HG03565 (cell line): Measurements from ENCODE around the gene ABCA6.
"Not testable (repeated sequence)": the region's sequence is repeated elsewhere in the genome, so short reads cannot be mapped to it uniquely, and the experiment has no call there.

ENCODE experiments used
- ATAC-seq: cut with Tn5 transposase; IDR thresholded peaks from one replicate; pipeline ENCODE4 v1.9.1; 2021; ENCODE audit warnings: mild to moderate bottlenecking, moderate library complexity; ENCODE audit not compliant: unreplicated experiment

Gene ABCA6

GRCh38 chr17:69073392-69073791 lies 68.3 kb downstream of the ABCA6 start:
- not testable (repeated sequence) for ATAC-seq

DNA sequence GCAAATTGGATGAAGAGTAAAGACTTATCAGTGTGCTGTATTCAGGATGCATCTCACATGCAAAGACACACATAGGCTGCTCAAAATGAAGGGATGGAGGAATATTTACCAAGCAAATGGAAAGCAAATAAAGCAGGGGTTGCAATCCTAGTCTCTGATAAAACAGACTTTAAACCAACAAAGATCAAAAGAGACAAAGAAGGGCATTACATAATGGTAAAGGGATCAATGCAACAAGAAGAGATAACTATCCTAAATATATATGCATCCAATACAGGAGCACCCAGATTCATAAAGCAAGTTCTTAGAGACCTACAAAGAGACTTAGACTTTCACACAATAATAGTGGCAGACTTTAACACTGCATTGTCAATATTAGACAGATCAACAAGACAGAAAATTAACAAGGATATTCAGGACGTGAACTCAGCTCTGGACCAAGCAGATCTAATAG lies 68.9 kb downstream of the ABCA6 start:
- not testable (repeated sequence) for ATAC-seq

- not testable (repeated sequence) for ATAC-seq
Observed at GRCh38 chr17:69071233-69071586, 70.5 kb downstream of the ABCA6 start.

- ATAC-seq: not testable (repeated sequence)
Observed at GRCh38 chr17:69070378-69071232, 71.1 kb downstream of the ABCA6 start.

GRCh38 chr17:69069226-69069750 lies 72.4 kb downstream of the ABCA6 start:
- ATAC-seq: no peak

DNA sequence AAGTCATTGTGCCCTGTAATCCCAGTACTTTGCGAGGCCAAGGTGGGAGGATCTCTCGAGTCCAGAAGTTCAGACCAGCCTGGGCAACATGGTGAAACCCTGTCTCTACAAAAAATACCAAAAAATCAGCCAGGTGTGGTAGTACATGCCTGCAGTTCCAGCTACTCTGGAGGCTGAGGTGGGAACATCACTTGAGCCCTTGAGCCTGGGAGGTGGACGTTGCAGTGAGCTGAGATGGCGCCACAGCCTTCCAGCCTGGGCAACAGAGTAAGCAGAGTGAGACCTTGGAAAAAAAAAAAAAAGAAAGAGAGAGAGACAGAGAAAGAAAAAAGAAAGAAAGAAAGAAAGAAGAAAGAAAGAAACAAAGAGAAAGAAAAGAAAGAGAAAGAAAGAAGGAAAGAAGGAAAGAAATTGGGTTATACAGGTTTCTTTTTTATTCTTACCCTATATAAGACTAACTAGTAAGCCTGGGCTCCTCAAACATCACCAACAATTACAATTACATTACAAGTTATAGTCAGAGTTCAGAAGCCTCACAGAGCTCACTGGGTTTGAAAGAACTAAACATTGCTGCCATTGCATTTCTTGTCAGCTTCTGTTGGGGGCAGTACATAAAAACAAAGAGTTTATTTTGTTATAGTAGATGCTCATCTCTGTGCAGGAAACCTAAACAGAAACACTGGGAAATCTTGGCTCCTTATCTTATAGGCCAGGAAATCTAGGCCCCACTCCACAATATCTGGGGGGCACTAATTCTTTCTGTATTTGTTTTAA lies 74.2 kb downstream of the ABCA6 start:
- ATAC-seq: no peak

DNA sequence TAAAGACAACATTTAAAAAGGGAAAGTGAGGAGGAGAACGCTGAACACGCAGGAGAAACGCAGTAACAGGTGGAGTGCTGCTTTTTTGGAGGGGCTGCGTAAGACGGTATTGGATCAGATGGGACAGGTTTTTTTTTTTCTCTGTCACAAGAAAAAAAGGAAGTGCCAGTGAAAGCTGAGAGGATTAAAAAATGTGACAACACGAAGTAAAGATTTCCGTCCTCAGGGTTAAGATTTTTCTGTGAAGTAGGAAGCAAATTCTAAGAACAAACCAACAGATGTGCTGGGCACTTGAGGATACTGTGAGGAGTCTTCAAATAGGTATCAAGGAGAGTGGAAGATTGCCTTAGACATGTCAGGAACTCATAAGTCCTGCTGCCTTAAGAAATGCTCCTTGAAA lies 75.2 kb downstream of the ABCA6 start:
- no peak for ATAC-seq

- ATAC-seq: no peak
Observed at GRCh38 chr17:69065113-69065512, 76.6 kb downstream of the ABCA6 start.

DNA sequence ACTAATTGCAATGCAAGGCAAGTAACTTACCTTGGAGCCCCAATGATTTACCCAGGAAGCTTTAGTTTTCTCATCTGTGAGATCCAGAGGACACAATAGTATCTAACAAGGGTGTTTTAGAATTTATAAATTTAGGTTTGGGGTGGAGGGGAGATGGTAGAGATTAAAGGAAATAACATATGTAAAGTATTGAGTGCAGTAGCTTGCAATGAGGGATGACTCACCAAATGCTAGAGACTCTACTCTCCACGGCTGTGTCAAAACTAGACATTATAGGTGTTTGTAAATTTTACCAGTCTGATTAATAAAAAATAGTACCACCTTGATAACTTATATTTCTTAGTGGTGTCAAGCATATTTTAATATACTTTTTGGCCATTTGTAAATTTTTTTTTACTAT lies 77.2 kb downstream of the ABCA6 start:
- ATAC-seq: no peak

GRCh38 chr17:69064001-69064400 lies 77.7 kb downstream of the ABCA6 start:
- ATAC-seq: no peak

DNA sequence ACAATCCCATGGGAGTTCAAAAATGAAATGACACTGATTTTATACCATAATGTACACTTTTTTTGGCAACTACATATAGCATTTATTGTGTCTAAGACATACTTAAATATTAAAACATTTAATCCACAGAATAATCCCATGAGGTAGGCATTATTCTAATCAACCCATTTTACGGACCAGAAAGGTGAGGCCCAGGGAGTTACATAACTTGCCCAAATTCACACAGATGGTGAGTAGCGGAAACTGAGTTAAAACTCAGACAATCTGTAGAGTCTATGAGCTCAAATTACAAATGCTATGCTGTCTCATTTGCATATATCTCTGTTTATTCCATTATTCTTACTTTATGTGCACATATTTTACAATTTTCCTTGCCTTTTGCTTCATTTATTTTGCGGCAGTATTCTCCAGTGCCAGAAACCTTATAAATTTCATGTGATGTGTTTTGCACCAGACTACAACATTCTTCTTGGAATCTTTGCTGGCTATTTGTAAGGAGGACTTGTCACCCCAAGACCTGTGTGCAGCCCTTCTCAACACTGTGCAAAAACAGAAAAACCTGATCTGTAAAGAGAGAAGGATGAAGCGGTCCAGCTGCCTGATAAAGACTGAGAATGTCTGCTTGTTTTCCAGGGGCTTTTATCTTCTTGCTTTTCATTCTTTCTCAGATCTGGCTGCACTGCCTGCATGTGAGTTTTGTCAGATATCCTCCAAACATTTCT lies 78.7 kb downstream of the ABCA6 start:
- ATAC-seq: no peak

DNA sequence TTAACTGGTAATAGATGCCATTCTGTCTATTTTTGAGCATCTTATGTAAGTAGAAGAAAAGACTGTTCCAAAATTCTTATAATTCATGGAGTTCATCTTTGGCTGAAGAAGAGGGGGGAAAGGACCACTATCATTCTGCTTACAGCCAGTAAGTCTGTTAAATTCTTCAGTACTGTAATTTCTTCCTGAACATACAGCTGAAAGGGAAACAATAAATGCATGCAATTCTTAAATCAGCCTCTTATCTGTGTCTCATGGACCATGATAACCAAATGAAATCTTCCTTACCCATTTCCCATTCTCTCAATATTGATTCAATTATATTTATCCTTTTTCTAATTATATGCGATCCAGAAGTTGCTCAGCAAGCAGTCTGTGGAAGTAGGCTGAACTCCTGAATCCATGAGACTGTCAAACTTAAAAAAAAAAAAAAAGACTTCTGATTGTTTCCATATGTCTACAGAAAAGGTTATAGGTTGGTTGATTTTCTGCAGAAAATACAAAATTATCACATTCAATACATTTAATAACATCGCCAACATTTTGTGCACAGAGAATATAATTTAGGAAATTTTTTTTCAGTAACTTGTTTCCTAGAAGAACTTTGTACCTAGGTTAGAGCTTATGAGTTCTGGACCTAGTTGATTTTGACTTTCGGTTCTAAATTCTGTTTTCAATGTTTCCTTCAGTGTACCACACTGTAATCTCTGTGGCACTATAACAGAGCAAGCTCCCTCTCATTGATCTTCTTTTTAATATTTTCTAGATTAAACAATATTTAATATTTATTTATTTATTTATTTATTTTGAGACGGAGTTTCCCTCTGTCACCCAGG lies 79.8 kb downstream of the ABCA6 start:
- no peak for ATAC-seq

DNA sequence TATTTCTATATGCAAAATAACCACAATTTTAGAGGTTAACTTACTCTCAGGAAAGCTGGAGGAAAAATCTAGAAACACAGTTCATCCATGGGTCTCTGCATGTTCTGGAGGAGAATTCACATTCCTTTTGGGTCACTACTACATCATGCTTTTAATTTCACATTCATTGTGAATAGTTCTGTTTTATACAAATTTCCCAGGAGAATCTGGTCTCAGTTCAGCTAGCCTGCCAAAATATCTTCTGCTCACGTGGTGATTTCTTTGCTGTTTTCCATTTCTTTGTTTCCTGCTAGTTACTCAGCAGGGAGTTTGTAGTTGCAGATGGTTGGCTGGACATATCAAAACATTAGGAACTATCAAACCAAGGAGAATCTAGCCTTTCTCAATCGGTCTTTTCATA lies 80.9 kb downstream of the ABCA6 start, which contains the start of gene ABCA9:
Gene ABCA9 (minus strand): TSS at position 106 of the 400 bp plus-strand sequence. CDS start 9,801 bp downstream, outside the sequence.
- ATAC-seq: no peak

DNA sequence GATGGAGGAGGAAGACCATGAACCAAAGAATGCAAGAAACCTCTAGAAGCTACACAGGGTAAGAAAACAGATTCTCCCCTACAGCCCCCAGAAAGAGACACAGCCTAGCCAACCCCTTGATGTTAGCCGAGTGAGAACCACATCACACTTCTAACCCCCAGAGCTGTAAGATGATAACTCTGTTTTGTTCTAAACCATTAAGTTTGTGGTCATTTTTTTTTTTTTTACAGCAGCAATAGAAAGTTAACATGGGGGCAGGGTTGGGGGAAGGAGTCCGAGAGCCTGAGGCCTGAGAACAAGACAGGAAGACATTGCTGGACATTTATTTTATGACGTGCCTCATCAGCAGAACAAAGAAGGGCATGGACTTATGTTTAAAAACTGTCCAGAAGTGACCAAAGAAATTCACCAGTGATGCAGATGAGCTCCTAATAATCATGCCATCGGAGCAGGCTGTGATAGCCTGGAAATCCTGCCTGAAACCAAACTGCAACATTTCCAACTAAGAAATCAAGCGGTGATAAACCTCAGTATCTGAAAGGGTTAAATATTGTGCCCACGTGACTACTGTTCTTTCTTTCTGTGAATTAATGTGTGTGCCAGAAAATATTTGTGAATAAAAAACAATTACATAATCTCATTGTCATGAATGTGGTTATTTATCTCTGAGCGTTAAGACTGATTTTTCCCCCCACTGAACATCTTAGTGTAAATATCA lies 82.1 kb downstream of the ABCA6 start:
- ATAC-seq: no peak

DNA sequence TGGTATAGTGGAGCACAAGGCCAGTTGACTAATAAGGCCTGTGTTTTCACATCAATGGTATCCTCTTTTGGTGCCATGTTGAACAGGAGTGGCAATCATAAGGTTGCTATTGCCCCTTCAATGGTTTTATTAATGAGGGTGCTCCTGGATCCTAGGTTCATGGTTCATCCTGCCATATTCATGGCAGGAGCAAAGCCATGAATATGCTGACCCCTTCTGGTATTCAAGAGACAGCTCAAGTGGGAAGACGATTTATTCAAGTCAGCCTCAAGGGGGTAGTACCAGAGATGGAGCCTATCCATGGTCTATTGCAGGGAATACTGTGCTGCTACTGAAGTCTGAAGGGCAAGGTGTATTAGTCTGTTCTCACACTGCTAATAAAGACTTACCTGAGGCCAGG lies 83.5 kb downstream of the ABCA6 start:
- ATAC-seq: no peak

DNA sequence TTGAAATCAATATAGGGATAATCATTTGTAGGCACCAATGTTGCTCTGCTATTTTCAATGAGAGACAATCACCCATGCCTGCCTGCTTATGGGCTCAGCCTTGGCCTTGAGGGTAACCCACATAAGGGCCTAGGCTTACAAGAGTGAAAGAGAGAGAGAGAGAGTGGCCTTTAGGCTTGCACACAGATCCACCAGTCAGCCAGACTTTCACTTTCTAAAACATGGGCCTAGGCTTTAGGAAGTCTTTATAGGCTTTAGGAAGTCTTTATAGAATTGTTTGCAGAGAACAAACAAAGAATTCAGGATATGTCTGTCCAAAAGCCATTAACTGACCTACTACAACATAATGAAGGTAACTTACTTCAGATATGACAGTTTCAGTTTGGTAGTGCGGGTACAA lies 84.4 kb downstream of the ABCA6 start:
- ATAC-seq: no peak

- no peak for ATAC-seq
Observed at GRCh38 chr17:69056179-69056823, 85.4 kb downstream of the ABCA6 start.

GRCh38 chr17:69055334-69055733 lies 86.4 kb downstream of the ABCA6 start:
- ATAC-seq: no peak
